ENCODE measurements around the gene OR2T8.

- TF ChIP-seq CTCF (IDR thresholded peaks at IDR 0.05) (no peak), POLR2A (IDR thresholded peaks at IDR 0.05) (no peak), EP300 (IDR thresholded peaks at IDR 0.05; ENCODE audit: low read depth) (no peak)
Measured at GRCh38 chr1:247895976-247896375, 24.1 kb upstream of the OR2T8 start.

All from transverse colon (tissue), 3 donors.